HG02763 (cell line): ENCODE data around the gene RNF150.

Source experiments
- ATAC-seq: cut with Tn5 transposase; IDR thresholded peaks from one replicate; pipeline ENCODE4 v1.9.1; 2021; ENCODE audit warnings: mild to moderate bottlenecking, moderate library complexity; ENCODE audit not compliant: unreplicated experiment

RNF150 gene

GRCh38 chr4:140930557-140930956 lies 202.7 kb downstream of the RNF150 start:
- no peak for ATAC-seq

DNA sequence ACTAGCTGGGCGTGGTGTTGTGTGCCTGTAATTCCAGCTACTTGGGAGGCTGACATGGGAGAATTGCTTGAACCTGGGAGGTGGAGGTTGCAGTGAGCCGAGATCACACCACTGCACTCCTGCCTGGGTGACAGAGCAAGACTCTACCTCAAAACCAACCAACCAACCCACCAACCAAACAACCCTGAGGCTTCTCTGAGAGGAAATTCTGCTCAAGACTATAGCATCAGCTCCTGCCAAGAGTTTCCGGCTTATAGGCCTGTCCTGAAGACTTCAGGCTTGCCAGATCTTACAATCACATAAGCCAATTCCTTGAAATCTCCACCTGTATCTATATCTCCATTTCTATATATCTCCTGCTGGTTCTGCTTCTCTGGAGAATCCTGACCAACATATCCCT lies 203.3 kb downstream of the RNF150 start:
- ATAC-seq = no peak

- no peak for ATAC-seq
These were observed 204.4 kb downstream of the RNF150 start for GRCh38 chr4:140928880-140929279.

GRCh38 chr4:140926672-140927071 lies 206.6 kb downstream of the RNF150 start:
- no peak for ATAC-seq

GRCh38 chr4:140925417-140925816 lies 207.9 kb downstream of the RNF150 start:
- ATAC-seq = no peak

- no peak for ATAC-seq
These were observed 208.4 kb downstream of the RNF150 start for GRCh38 chr4:140924761-140925392.

DNA sequence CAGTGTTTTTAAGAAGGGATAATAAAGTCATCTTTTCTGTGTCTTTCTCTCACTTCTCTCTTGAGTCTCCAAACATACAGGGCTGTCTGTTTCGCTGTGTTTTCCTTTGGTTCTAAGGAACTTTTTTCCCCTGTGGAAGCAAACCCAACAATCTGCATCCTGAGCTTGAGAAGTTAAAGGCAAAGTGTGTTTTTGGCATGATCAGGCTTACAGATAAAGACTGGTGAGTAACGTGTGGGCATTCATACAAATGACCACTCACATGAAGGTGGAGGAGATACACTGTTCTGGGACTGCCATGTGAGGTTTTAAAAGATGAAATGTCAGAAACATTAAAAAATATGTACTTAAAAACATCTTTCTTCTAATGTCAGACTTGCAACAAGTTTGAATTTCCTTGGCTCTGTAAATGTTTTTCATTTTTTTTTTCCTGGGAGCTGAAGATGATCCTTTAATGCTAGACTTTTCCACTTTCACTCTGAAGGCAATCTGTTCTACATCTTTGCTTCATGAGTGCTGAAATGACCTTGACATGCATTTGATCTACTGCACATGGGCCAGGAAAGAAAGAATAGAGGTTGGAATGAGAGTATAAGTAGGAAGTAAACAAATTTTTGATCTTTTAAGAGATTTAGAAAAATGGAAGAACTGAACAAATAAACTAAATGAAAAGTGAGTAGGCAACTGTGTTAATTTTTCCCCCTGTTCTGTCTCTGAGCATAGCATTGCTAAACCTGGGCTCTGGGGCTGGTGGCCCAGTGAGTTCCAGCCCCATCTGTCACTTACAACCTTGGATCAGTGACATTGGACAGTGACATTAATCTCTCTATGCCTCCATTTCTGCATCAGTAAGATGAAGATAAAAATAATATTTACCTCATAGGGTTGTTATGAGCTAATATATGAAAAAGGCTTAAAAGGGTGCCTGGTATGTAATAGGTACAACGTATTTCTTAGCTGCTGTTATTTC lies 226.0 kb downstream of the RNF150 start:
- ATAC-seq = no peak

DNA sequence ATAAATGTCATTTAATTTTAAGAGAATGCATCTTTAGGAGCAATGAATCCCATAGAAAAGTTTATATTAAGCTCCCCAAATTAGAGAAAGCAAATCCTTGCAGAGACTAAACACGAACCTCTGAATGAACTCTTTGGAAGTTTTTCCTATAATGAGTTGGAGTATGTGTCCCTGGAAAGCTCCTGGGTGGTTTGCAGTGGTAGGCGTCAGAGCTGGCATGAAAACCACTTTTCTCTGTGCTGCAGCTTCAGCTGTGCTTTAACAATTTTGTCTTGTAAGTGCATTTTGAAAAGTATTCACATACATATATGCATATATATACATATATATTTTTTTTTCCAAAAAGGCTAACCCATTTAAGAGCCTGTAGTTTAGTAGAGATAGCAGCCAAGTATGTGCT lies 228.4 kb downstream of the RNF150 start:
- no peak for ATAC-seq

GRCh38 chr4:140903522-140904475 lies 229.5 kb downstream of the RNF150 start:
- no peak for ATAC-seq

DNA sequence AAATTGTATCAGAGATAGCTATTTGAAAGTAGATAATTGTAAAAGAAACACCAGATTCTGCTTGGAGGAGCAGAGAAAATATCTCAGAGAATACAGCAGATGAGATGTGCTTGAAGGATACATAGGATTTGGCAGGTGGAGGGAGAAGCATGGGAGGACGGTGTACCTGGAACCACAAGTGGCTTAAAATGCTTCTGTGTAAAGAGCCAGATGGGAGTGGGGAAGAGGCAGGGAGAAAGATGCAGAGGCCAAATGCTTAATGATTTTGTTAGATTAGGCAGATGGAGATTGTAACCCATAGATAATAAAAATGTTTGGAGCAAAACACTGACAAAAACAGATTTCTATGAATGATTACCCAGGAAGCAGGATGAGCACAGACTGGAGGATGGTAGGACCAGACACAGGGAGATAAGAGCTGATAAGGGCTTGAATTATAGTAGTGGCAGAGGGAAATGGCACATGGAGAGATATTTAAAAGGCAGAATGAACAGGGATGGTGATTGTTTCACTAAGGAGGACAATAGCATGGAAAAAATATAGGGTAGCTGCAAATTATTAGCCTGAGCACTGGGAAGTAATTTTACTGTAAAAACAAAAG lies 231.4 kb downstream of the RNF150 start:
- no peak for ATAC-seq

GRCh38 chr4:140893939-140894338 lies 239.3 kb downstream of the RNF150 start:
- ATAC-seq = no peak

DNA sequence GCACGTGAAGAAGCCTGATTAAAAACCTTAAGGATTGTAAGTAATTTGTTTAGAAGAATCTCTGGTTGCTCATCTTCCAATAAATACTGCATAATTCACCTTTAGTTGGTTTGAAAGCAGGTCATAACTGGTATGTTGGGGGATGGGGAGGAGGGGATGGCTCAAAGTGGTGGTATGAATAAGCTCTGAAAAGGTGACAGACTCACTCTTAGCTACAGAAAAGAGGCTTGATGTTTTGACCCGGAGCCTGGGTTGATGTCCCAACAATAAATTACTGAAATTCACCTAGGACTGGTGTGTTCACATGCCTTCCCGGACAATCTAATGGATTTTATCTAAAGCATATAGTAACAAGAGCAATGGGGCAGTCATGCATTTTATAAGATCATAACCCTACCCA lies 245.2 kb downstream of the RNF150 start:
- no peak for ATAC-seq

GRCh38 chr4:140887467-140887866 lies 245.8 kb downstream of the RNF150 start:
- no peak for ATAC-seq

GRCh38 chr4:140884431-140885058 lies 248.7 kb downstream of the RNF150 start:
- peak; percentile 67 for ATAC-seq

GRCh38 chr4:140877781-140878180 lies 255.5 kb downstream of the RNF150 start:
- no peak for ATAC-seq

- no peak for ATAC-seq
These were observed 256.5 kb downstream of the RNF150 start for GRCh38 chr4:140876615-140877364.

GRCh38 chr4:140875746-140876452 lies 257.4 kb downstream of the RNF150 start:
- ATAC-seq = no peak

- ATAC-seq = no peak
These were observed 259.2 kb downstream of the RNF150 start for GRCh38 chr4:140874056-140874455.

DNA sequence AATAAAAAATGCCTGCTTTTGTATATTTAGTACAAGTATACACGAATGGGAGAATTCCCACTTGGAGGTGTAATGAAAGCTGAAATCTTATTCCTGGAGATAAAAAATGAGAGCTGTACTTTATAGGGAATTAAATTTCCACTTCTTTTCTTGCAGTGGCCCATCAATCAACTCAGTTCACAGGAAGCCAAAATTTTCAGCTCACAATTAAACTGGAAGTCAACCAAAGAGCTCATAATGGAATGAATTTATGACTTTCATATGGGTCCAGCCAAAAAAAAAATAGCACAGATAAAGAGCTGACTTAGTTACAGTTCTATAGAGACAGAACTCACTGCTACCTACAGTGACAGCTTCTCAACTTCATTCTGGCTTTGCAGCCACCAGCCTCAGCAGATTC lies 261.9 kb downstream of the RNF150 start:
- no peak for ATAC-seq
